ENCODE results near the gene FAM118B.

FAM118B gene

DNA sequence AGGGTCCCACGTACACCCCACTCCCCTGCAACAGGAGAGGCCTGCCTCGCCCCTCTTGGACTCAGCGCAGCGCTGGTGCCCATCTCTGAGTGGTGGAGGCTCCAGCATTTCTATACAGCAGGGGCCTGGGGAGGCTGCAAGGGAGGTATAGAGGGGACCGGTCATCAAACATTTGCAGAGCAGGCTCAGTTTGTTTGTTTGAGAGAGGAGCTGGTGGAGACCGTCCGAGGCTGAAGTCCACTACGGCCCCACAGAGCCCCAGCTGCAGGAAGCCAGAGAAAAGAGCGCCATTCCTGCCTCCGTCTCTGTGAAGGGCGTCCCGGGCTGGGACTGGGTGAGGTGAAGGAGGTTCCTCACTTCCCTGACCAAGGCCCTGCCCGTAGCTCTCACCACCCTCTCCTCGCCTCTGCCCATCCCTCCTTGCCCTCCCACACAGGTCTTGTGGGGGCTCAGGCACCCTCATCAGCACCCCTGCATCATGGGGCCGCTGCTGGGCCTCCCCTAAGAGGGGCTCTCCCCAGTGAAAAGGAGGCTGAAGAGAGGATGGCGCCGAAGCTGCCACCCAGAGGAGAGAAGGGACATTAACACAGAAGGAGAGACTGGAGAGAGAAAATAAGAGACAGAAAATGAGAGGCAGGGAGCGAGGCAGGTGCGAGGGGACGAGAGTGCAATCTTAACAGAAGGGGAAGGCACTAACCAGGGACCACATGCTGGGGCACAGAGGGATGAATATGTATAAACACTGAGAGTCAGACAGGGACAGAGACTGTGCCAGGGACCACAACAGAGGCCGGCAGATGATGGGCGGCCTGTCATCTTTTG is 24.7 kb upstream of the FAM118B start:
- H3K27ac ChIP-seq = no peak overlapping the region
- no peak for TF ChIP-seq ZFX (IDR thresholded peaks at IDR 0.05; ENCODE audit: borderline replicate concordance)
- TF ChIP-seq, protein P1, sequence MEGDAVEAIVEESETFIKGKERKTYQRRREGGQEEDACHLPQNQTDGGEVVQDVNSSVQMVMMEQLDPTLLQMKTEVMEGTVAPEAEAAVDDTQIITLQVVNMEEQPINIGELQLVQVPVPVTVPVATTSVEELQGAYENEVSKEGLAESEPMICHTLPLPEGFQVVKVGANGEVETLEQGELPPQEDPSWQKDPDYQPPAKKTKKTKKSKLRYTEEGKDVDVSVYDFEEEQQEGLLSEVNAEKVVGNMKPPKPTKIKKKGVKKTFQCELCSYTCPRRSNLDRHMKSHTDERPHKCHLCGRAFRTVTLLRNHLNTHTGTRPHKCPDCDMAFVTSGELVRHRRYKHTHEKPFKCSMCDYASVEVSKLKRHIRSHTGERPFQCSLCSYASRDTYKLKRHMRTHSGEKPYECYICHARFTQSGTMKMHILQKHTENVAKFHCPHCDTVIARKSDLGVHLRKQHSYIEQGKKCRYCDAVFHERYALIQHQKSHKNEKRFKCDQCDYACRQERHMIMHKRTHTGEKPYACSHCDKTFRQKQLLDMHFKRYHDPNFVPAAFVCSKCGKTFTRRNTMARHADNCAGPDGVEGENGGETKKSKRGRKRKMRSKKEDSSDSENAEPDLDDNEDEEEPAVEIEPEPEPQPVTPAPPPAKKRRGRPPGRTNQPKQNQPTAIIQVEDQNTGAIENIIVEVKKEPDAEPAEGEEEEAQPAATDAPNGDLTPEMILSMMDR (IDR thresholded peaks at IDR 0.05) = 0 out of 2 replicates have a peak, but pooled peaks have one; percentile 10

DNA sequence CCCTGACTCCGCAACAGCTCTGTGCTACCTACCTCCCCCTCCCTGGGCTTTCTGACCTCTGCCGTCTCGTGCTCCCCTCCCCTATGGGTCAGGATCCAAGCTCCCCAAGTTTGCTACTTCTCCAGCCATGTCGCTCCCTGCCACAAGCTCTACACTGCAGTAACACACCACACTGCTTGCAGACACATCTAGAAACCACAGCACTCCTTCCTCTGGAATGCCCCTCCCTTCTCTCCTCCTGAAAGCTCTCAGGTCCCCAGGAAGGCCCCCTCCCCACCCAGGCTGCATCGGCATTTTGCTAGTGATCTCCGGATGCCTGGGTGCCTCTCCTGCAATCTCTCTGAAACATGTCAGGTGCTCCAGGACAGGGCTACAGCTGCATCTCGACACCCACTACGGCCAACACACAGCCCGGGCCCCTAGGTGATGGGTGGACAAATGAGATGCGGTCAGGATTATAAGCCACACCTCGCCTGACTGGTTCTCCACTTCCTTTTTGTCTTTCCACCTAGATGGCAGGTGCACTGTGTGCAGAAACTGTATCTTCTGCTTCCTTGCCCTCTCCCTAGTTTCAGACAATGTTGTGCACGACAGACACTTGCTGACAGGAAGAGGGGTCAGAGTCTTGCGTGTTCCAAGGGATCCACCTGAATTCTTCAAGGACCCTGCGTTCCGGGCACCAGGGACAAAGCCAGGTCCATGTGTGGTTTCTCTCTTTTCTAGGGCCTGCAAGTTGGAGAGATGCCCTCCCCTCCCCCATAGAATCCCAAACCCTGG is 23.1 kb upstream of the FAM118B start:
- H3K27ac ChIP-seq = no peak overlapping the region
- TF ChIP-seq, protein P1 (IDR thresholded peaks at IDR 0.05) = no peak
- TF ChIP-seq ZFX (IDR thresholded peaks at IDR 0.05; ENCODE audit: borderline replicate concordance) = no peak

DNA sequence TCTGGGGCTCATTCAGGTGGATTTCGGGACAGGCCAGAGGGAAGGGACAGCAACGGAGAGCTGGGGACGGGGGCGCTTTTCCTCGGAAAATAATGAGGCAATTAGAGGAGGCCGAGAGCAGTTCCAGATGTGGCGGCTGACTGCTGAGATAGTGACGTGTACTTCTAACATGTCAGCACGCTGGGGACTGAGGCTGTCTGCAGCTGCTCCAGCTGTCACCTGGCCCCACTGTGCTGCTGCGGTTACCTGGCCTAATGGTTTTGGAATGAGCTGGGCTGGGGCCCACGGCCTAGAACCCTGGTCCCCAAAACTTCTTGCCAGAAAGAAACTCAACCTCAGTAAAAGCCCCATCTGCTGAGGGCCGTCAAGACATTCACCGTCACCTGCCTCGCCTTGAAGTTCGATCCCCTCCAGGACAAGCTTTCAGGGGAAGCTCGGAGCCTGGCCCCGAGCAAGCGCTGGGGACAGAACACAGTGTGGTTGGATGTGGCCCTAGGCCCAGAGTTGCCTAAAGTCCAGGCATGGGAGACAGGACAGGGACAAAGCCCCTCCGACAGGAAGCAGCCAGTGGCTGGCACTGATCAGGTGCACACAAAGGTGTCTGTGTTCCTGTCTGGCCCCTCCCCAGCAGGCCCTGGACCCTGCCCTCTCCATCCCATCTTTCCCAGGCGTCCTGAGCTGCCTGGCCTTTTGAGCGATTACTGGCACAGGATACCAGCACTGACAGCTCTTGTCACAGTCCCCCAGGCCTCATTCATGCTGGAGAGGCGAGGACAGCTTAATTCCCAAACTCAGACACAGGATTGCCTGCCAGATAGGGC is 22.3 kb upstream of the FAM118B start:
- H3K27ac ChIP-seq = no peak overlapping the region
- TF ChIP-seq, protein P1 (IDR thresholded peaks at IDR 0.05) = no peak
- no peak for TF ChIP-seq ZFX (IDR thresholded peaks at IDR 0.05; ENCODE audit: borderline replicate concordance)

DNA sequence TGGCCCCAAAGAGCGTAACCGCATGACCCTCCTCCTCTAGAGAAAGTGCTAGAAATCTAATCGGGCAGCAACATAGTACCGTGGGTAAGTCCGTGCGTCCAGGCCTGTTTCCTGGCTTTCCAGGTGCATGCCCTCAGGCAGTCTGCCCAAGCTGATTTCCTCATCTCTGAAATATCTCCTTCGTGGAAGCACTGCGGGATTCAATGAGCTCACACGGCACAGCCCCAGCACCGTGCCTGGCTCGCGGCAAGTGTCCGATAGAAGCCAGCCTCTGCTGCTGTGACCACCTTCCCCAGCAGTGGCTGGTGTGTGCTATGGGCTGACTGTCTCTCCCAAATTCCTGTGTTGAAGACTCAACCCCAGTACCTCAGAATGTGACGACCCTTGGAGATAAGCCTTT is 20.8 kb upstream of the FAM118B start:
- no peak overlapping the region for H3K27ac ChIP-seq
- TF ChIP-seq ZFX (IDR thresholded peaks at IDR 0.05; ENCODE audit: borderline replicate concordance) = no peak
- TF ChIP-seq, protein P1 (IDR thresholded peaks at IDR 0.05) = no peak

DNA sequence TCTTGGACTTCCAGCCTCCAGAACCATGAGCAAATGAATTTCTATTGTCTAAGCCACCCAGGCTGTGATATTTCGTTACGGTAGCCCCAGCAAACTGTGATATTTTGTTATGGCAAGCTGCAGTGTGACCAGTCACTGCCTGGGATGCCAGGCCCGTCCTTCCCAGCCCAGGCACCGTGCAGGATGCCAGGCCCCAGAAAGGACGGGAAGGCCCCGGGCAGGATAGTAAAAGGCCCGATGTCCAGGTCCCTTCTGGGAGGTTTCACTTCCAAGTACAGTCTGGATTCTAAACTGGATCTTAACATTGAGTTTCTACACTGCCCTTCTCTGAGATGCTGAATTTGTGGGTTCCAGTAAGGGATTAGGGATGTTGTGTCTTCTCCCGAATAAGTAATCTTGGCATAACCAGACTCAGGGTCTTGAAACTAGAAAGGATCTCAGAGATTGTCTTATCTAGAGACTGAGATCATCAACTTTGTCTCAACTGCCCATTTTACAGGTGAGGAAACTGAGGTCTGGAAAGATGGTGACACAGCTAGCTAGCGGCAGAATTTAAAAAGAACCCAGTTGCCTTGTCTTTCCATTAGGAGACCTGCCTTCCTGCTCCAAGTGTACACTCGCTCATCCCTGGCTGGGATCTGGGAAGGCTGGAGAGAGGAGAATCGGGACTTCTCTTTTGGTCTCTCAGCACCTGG is 20.1 kb upstream of the FAM118B start:
- H3K27ac ChIP-seq = no peak overlapping the region

DNA sequence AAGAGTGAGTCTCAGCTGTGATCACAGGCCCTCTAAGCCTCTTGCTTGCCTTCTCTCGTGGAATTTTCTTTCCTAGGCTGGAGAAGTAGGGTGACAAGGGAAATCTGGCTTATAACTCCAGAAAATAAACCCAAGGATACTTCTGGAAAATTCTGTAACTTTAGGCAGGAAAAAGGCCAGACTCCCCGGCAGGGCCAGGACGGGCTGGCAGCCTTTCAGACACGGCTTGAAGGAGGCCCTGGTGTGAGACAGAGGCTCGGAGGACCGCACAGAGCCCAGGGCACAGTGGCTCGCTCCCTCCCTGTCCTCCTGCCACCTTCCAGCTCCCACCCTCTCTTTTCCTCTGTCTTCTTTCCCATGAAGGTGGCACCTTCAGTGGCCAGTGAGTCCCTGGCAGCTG is 19.2 kb upstream of the FAM118B start:
- no peak overlapping the region for H3K27ac ChIP-seq
- TF ChIP-seq ZFX (IDR thresholded peaks at IDR 0.05; ENCODE audit: borderline replicate concordance) = no peak

More for the DNA sequence above, 20.1 kb upstream of the FAM118B start:
- TF ChIP-seq, protein P1 (IDR thresholded peaks at IDR 0.05) = no peak
- TF ChIP-seq ZFX (IDR thresholded peaks at IDR 0.05; ENCODE audit: borderline replicate concordance) = no peak

DNA sequence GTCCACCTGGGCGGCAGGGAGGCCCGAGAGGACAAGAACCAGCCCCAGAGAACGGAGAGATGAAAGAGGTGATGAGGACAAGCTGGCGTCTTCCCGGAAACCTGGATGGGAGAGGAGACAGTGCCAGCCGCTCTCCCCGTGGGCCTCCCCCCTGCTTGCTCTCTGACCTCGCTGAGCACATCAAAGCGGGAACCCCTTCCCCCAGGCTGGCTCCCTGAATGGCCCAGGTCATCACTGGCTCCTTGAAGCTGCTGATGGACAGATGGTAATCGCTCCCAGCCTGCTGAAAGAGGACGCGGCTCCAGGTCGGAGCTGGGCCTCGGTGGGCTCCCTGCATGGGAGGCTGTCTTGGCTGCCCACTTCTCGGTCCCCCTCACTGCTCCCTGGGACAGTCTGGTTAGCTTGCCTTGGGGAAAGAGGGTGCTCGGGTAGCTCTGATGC is 18.5 kb upstream of the FAM118B start:
- no peak overlapping the region for H3K27ac ChIP-seq
- no peak for TF ChIP-seq ZFX (IDR thresholded peaks at IDR 0.05; ENCODE audit: borderline replicate concordance)
- TF ChIP-seq, protein P1 (IDR thresholded peaks at IDR 0.05) = no peak

Data from 22Rv1 (cell line).